HCT116 (cell line): ENCODE results near the gene NEURL1B. TPM values are rescaled to one million over a fixed set of nuclear protein-coding genes. Genes with fewer than 3 reads are reported as not detected.

Experiments
- ATAC-seq: fragments of 200-7000 bp; cut with Tn5 transposase; 2 replicates; pipeline ENCODE4 v1.9.1; 2020; ENCODE audit warnings: mild to moderate bottlenecking, moderate library complexity
- BruUV-seq: library from RNA; stranded (reverse); fragments of 400-500 nt; replicated peaks from 2 replicates; lab custom pipeline; 2021; lab: Mats Ljungman, UMichigan
- CTCF ChIA-PET: fragments of 300-600 bp; sonication (Branson Sonifier 250); formaldehyde crosslinking; loops from one replicate; lab custom pipeline; 2021; ENCODE audit warnings: antibody characterized with exemption; lab: Charles Lee
- POLR2A ChIA-PET: fragments of 300-600, 350-600 bp; sonication (Branson Sonifier 250); formaldehyde crosslinking; loops from one replicate; lab custom pipeline; 2021; ENCODE audit warnings: antibody characterized with exemption; lab: Charles Lee
- RAD21 ChIA-PET, 2 experiments: fragments of 300-600 bp; sonication (Branson Sonifier 250); formaldehyde crosslinking; loops; one replicate each; lab custom pipeline; 2023; ENCODE audit warnings: low total read pairs in 2 of 2; ENCODE audit not compliant: uncharacterized antibody in 2 of 2, unreplicated experiment in 2 of 2, low non-redundant PET in 1 of 2; lab: Charles Lee
- DNase-seq: peaks from one replicate; pipeline ENCODE4 v3.0.0-alpha.2; 2010; ENCODE audit warnings: low read depth, low spot score
- H2AFZ ChIP-seq: fragments of 200-600 bp; shearing (Covaris generic), sonication (generic); 2 replicates; pipeline ENCODE4 v1.6.1; 2017; ENCODE audit warnings: low read depth, mixed run types, mixed read lengths, antibody characterized with exemption, low read length; ENCODE audit not compliant: poor library complexity, severe bottlenecking
- H3K27ac ChIP-seq: 2 replicates; pipeline ENCODE4 v1.5.1; 2012; ENCODE audit warnings: low read depth, low read length
- H3K27me3 ChIP-seq: fragments of 200-600 bp; sonication (generic); 2 replicates; pipeline ENCODE4 v1.6.1; 2016; ENCODE audit warnings: mixed run types, low read length, mixed read lengths; ENCODE audit not compliant: insufficient read depth
- H3K36me3 ChIP-seq, 2 experiments: fragments of 200-500 bp in 1 of 2; fragments of 200-600 bp in 1 of 2; sonication (Bioruptor generic) in 1 of 2; sonication (generic) in 1 of 2; 2 replicates each; pipeline versions ENCODE4 v1.5.1 to v1.6.1; 2014 to 2016; ENCODE audit warnings: low read length in 2 of 2, inconsistent platforms in 1 of 2, mixed read lengths in 1 of 2, mixed run types in 1 of 2; ENCODE audit not compliant: insufficient read depth in 2 of 2, control insufficient read depth in 1 of 2
- H3K4me1 ChIP-seq, 2 experiments: fragments of 200-600 bp in 1 of 2; sonication (generic) in 1 of 2; 2 replicates each; pipeline versions ENCODE4 v1.5.1 to v1.6.1; 2012 to 2017; ENCODE audit warnings: low read length in 2 of 2, inconsistent platforms in 1 of 2, mild to moderate bottlenecking in 1 of 2, mixed read lengths in 1 of 2, mixed run types in 1 of 2, moderate library complexity in 1 of 2; ENCODE audit not compliant: insufficient read depth in 2 of 2, control insufficient read depth in 1 of 2
- H3K4me2 ChIP-seq: fragments of 200-600 bp; sonication (generic); 2 replicates; pipeline ENCODE4 v1.6.1; 2017; ENCODE audit warnings: mixed run types, low read length, mixed read lengths
- H3K4me3 ChIP-seq, 2 experiments: fragments of 200-600 bp in 1 of 2; sonication (generic) in 1 of 2; replicated peaks in 1 of 2; 2 replicates each; pipeline ENCODE4 v1.5.1; 2011 to 2016; ENCODE audit warnings: low read length in 2 of 2, control low read depth in 1 of 2, low read depth in 1 of 2, mild to moderate bottlenecking in 1 of 2, mixed read lengths in 1 of 2, mixed run types in 1 of 2
- H3K79me2 ChIP-seq: fragments of 200-600 bp; sonication (generic); 2 replicates; pipeline ENCODE4 v1.6.1; 2017; ENCODE audit warnings: mild to moderate bottlenecking, mixed run types, low read length, moderate library complexity, mixed read lengths; ENCODE audit not compliant: insufficient read depth
- H3K9ac ChIP-seq: fragments of 200-600 bp; sonication (generic); 2 replicates; pipeline ENCODE4 v1.6.1; 2016; ENCODE audit warnings: low read length, mixed read lengths
- H3K9me2 ChIP-seq: fragments of 200-600 bp; sonication (generic), shearing (Covaris generic); 2 replicates; pipeline ENCODE4 v1.6.1; 2017; ENCODE audit warnings: mixed run types, mild to moderate bottlenecking, moderate library complexity; ENCODE audit not compliant: insufficient read depth
- H3K9me3 ChIP-seq, 2 experiments: fragments of 200-500 bp in 1 of 2; fragments of 200-600 bp in 1 of 2; sonication (Bioruptor generic) in 1 of 2; sonication (generic) in 1 of 2; 2 replicates each; pipeline ENCODE4 v1.6.1; 2014 to 2017; ENCODE audit warnings: low read length in 2 of 2, mixed read lengths in 2 of 2, inconsistent platforms in 1 of 2, low read depth in 1 of 2, mild to moderate bottlenecking in 1 of 2, mixed run types in 1 of 2, moderate library complexity in 1 of 2; ENCODE audit not compliant: control insufficient read depth in 1 of 2, insufficient read depth in 1 of 2
- H4K20me1 ChIP-seq: fragments of 200-600 bp; sonication (generic), shearing (Covaris generic); 2 replicates; pipeline ENCODE4 v1.6.1; 2017; ENCODE audit warnings: mixed run types, mild to moderate bottlenecking, moderate library complexity; ENCODE audit not compliant: insufficient read depth
- CBX3 ChIP-seq: IDR thresholded peaks from 2 replicates; pipeline ENCODE4 v1.6.1; 2012; ENCODE audit warnings: low read depth
- EZH2 ChIP-seq: fragments of 200-600 bp; sonication (generic); IDR thresholded peaks from 2 replicates; pipeline ENCODE4 v1.6.1; 2017; ENCODE audit warnings: antibody characterized with exemption, mixed run types
- EZH2phosphoT487 ChIP-seq: fragments of 200-600 bp; IDR thresholded peaks from 2 replicates; pipeline ENCODE4 v1.6.1; 2018; ENCODE audit warnings: antibody characterized with exemption, borderline replicate concordance
- JUND ChIP-seq: IDR thresholded peaks from 2 replicates; pipeline ENCODE4 v1.6.1; 2012
- SIN3A ChIP-seq: IDR thresholded peaks from 2 replicates; pipeline ENCODE4 v1.6.1; 2012; ENCODE audit warnings: low read depth
- YY1 ChIP-seq: IDR thresholded peaks from 2 replicates; pipeline ENCODE4 v1.6.1; 2011; ENCODE audit warnings: low read length, low read depth, moderate library complexity, mild to moderate bottlenecking; ENCODE audit not compliant: insufficient replicate concordance; ENCODE audit errors: extremely low read depth
- ZFX ChIP-seq: fragments of 450-650 bp; IDR thresholded peaks from 2 replicates; pipeline ENCODE4 v1.6.1; 2017
- ZNF274 ChIP-seq: fragments of 200-500 bp; sonication (Bioruptor generic); IDR thresholded peaks from 2 replicates; pipeline ENCODE4 v1.6.1; 2014; ENCODE audit warnings: mild to moderate bottlenecking, low read depth, low read length, inconsistent platforms
- intact Hi-C: fragments of 100-400 bp; cut with micrococcal nuclease; formaldehyde crosslinking; loops from 2 replicates; pipeline ENCODE4 v1.10.0; 2022
- total RNA-seq: library from RNA; stranded (reverse); gene quantifications from one replicate; pipeline ENCODE4 v1.2.1, GENCODE V29; 2021; ENCODE audit not compliant: unreplicated experiment
- TF ChIP-seq, protein P1 (sequence below): IDR thresholded peaks from 2 replicates; pipeline ENCODE4 v1.6.1; 2011; ENCODE audit warnings: mild to moderate bottlenecking, low read length, moderate library complexity; ENCODE audit not compliant: insufficient replicate concordance; ENCODE audit errors: extremely low read depth
- TF ChIP-seq, protein P2 (sequence below): IDR thresholded peaks from 2 replicates; pipeline ENCODE4 v1.6.1; 2012; ENCODE audit warnings: low read depth

NEURL1B gene
- total RNA-seq, 1 experiment from 2014 or later, result 5.8 TPM

DNA sequence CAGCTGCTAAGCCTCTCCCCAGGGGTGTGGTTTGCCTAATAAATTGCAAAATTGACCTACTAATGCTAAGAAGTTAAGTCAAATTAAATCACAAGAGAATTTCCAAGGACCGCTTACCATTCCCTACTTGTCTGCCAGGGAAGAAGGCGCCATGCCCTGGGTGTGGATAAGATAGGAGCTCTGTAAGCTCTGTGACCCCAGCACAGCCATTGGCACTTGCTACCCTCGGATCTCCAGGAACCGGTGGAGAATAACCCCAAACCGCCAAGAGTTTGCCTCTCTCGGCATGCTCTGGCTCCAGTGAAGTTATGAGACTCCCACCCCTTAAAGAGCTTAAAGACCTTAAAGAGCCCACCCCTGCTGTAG, 58.9 kb downstream of the NEURL1B start:
- DNase-seq (no peak), ATAC-seq (no peak)
- H3K9ac ChIP-seq, result no peak overlapping the region
- intact Hi-C loops, result loop anchor here (10.0 kb wide), 1 partner anchor 785 kb away; no protein-coding TSS in a partner anchor
- RAD21 ChIA-PET, result no interaction called here
- no peaks in the 10 kb centered on the region for H3K9me3 ChIP-seq
- POLR2A ChIA-PET, result no interaction called here
- TF ChIP-seq ZNF274, result no peak
- TF ChIP-seq ZFX, result no peak
- BruUV-seq, result no TSS peak
- no peak overlapping the region for H3K4me3 ChIP-seq
- H3K9me2 ChIP-seq, result no peaks in the 10 kb centered on the region
- H3K4me1 ChIP-seq, result peaks cover 0 to 9% of the 10 kb centered on the region in 2 experiments; a peak in 2 of 4 replicates
- no peak overlapping the region for H2AFZ ChIP-seq
- H4K20me1 ChIP-seq, result no peaks in the 10 kb centered on the region
- no peak overlapping the region for H3K27ac ChIP-seq
- no peaks in the 10 kb centered on the region for H3K79me2 ChIP-seq
- CTCF ChIA-PET, result no interaction called here
- no peaks in the 10 kb centered on the region for H3K36me3 ChIP-seq
- H3K4me2 ChIP-seq, result no peak overlapping the region
- H3K27me3 ChIP-seq, result no peaks in the 10 kb centered on the region

DNA sequence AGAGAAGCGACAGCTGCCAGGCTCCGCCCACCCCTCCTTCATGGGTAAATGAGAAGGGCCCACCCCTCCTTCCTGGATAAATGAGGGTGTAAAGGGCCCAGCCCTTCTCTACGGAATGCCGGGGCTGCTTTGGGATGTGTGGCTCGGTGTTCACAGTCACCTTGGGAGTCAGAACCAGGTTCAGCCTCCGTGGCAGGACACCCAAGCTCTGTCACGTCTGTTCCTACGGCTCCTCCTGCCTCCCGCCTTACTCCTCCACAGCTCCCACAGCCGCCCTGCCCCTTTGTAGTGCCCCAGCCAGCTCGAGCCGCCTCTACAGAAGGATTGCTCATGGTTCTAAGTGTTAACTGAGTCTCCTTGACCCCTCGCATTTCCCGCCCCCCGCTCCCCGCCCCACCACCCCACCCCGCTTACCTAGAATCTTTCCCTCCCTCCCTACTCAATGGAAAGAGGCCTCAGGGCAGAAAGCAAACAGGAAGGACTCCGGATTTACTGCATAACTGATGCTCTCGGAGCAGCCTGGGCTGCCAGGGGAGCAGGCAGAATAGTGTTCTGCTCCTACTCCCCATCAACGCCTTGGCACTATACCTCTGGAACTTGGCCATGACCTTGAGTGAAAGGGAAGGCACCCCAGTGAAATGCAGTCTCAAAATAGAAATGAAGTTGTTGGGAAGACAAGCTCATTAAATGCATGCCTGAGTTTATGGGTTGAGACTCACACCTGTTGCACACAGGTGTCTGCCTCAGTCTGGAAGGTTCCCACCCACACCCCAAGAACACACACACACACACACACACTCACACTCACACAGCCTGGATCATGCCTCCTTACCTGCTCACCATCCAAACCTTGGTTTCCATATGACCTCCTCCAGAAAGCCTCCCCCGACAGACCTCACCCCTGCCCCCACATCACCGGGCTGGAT, 59.6 kb downstream of the NEURL1B start:
- TF ChIP-seq JUND (no peak), EZH2phosphoT487 (no peak), EZH2 (no peak), SIN3A (no peak), CBX3 (no peak), YY1 (no peak)
- TF ChIP-seq, protein P1, sequence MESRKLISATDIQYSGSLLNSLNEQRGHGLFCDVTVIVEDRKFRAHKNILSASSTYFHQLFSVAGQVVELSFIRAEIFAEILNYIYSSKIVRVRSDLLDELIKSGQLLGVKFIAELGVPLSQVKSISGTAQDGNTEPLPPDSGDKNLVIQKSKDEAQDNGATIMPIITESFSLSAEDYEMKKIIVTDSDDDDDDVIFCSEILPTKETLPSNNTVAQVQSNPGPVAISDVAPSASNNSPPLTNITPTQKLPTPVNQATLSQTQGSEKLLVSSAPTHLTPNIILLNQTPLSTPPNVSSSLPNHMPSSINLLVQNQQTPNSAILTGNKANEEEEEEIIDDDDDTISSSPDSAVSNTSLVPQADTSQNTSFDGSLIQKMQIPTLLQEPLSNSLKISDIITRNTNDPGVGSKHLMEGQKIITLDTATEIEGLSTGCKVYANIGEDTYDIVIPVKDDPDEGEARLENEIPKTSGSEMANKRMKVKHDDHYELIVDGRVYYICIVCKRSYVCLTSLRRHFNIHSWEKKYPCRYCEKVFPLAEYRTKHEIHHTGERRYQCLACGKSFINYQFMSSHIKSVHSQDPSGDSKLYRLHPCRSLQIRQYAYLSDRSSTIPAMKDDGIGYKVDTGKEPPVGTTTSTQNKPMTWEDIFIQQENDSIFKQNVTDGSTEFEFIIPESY, result no peak
- TF ChIP-seq, protein P2, sequence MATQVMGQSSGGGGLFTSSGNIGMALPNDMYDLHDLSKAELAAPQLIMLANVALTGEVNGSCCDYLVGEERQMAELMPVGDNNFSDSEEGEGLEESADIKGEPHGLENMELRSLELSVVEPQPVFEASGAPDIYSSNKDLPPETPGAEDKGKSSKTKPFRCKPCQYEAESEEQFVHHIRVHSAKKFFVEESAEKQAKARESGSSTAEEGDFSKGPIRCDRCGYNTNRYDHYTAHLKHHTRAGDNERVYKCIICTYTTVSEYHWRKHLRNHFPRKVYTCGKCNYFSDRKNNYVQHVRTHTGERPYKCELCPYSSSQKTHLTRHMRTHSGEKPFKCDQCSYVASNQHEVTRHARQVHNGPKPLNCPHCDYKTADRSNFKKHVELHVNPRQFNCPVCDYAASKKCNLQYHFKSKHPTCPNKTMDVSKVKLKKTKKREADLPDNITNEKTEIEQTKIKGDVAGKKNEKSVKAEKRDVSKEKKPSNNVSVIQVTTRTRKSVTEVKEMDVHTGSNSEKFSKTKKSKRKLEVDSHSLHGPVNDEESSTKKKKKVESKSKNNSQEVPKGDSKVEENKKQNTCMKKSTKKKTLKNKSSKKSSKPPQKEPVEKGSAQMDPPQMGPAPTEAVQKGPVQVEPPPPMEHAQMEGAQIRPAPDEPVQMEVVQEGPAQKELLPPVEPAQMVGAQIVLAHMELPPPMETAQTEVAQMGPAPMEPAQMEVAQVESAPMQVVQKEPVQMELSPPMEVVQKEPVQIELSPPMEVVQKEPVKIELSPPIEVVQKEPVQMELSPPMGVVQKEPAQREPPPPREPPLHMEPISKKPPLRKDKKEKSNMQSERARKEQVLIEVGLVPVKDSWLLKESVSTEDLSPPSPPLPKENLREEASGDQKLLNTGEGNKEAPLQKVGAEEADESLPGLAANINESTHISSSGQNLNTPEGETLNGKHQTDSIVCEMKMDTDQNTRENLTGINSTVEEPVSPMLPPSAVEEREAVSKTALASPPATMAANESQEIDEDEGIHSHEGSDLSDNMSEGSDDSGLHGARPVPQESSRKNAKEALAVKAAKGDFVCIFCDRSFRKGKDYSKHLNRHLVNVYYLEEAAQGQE, result no peak
- ChIA-PET CTCF (no interaction called here), RAD21 (no interaction called here), POLR2A (no interaction called here)
- Histone ChIP-seq H3K9ac (no peak overlapping the region), H3K9me3 (no peaks in the 10 kb centered on the region), H3K4me1 (peaks cover 0 to 9% of the 10 kb centered on the region in 2 experiments; a peak in 2 of 4 replicates), H3K27me3 (no peaks in the 10 kb centered on the region), H3K9me2 (no peaks in the 10 kb centered on the region), H4K20me1 (no peaks in the 10 kb centered on the region), H3K4me3 (no peak overlapping the region), H3K27ac (no peak overlapping the region), H3K36me3 (no peaks in the 10 kb centered on the region), H2AFZ (no peak overlapping the region), H3K79me2 (no peaks in the 10 kb centered on the region), H3K4me2 (no peak overlapping the region)
- no peak for ATAC-seq
- no TSS peak for BruUV-seq
- intact Hi-C loops, result no loop called here
- DNase-seq, result no peak
